ENCODE measurements around the gene CLEC16A. TPM values are rescaled to one million over a fixed set of nuclear protein-coding genes. Genes with fewer than 3 reads are reported as not detected.
A peak's percentile ranks its signal among the peaks of the same experiment; 100 is the strongest.
"Not testable (repeated sequence)": the region's sequence is repeated elsewhere in the genome, so short reads cannot be mapped to it uniquely, and the experiment has no call there.

CLEC16A gene
- total RNA-seq, 1 donor from 2014 or later = 20.9 TPM

DNA sequence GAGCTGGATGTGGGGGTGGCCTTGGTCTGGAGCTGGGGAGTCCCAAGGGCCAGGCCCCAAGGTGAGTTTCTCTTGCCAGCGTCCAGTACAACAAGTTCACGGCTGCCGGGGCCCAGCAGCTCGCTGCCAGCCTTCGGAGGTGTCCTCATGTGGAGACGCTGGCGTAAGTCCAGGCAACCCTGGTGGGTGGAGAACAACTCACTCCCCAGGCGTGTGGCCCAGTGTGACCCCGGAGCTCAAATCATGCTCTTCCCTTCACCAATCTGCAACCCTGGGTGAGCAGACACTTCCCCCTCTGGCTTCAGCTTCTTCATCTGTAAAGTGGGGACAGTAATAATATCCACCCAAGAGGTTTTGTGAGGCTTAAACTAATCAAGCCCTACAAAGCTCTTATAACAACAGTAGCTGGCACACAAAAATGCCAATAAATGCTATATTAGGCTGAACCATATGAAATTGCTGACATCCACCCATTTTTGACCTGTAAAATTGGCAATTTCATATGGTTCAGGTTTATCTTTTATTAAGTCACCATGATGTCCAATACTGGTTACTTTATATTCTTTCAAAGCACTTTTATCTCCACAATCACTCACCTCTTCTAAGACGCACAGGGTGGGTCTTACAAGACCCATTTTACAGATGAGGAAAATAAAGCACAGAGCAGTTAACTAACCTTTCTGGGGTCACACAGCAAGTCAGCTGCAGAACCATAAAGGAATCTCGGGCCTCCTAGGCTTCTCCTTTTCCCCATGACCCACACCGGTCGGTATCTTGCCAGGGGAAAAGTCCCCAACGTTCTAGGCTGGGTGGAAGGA, 21.8 kb upstream of the CLEC16A start:
- DNase-seq (peak; percentile 91), ATAC-seq (ENCODE audit: poor library complexity) (peak; percentile 61)
- intact Hi-C loops (cut with DNase I) = loop anchor here (2.0 to 5.0 kb wide), 2 partner anchors 180 to 405 kb away; partner anchors contain the start of gene NUBP1

DNA sequence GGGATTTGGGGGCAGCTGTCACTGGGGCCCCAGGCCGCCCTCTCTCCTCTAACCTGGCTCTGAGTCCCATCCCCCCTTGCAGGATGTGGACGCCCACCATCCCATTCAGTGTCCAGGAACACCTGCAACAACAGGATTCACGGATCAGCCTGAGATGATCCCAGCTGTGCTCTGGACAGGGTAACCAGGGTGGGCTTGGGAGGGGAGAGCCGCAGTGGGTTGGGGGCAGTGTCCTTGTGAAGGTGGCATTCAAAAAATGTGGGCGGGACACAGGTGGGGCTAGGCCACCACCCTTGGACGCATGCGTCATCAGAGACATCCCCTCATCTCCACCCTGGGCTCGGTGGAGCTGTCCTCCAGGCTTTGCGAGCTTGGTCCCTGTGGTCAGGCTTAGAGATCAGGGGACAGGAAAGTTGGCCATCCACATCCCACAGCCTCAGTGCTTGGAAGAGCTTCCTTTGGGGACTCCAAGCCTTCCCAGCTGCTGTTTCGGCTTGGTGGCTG, 21.2 kb upstream of the CLEC16A start:
- no peak for DNase-seq
- intact Hi-C loops (cut with DNase I) = loop anchor here (2.0 to 5.0 kb wide), 2 partner anchors 180 to 406 kb away; partner anchors contain the start of gene NUBP1
- no peak for ATAC-seq (ENCODE audit: poor library complexity)

DNA sequence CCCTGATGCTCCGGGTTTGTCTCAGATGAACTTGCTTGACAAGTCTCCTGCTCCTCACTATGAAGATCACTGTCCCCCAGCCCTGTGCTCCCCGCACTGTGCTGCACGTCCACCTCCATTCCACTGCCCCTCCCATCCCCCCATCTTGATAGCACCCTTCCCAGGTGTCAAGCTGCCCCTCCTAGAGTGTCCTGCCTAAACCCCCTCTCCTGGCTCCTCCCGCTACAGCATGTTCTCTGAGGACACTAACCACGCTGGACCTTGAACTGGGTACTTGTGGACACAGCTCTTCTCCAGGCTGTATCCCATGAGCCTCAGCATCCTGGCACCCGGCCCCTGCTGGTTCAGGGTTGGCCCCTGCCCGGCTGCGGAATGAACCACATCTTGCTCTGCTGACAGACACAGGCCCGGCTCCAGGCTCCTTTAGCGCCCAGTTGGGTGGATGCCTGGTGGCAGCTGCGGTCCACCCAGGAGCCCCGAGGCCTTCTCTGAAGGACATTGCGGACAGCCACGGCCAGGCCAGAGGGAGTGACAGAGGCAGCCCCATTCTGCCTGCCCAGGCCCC, 20.6 kb upstream of the CLEC16A start:
- ATAC-seq (ENCODE audit: poor library complexity) = peak; percentile 76
- DNase-seq = peak; percentile 91
- intact Hi-C loops (cut with DNase I) = loop anchor here (2.0 to 5.0 kb wide), 2 partner anchors 181 to 406 kb away; partner anchors contain the start of gene NUBP1

DNA sequence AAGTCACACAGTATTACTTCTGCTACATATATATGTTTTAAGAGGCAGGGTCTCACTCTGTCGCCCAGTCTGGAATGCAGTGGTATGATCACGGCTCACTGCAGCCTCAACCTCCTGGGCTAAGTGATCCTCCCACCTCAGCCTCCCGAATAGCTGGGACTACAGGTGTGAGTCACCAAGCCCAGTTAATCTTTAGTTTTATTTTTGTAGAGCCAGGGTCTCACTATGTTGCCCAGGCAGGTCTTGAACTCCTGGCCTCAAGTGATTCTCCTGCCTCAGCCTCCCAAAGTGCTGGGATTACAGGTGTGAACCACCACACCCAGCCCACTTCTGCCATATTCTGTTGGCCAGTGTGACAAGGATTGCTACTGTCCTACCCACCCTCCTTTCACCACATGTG, 19.1 kb upstream of the CLEC16A start:
- ATAC-seq (ENCODE audit: poor library complexity); DNase-seq; intact Hi-C loops (cut with DNase I): not testable (repeated sequence)

DNA sequence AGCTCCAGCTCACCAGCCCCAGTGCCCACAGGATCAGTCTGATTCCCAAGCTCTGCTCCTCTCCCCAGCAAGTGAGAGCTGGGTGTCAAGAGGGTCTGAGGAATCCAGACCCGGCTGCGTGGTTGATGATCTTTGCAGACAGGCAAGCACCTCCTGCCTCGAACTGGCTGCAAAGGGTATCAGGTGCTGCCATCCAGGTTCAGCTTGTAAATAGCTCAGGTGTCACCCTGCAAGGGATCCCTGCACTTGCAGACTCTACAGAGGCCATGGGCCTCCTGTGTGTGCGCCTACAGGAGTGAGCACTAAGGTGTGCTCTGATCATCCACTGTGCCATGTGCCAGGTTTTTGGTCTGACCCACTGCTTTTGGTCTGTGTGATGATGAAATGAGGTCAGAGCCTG, 18.3 kb upstream of the CLEC16A start:
- intact Hi-C loops (cut with DNase I) = no loop called here
- ATAC-seq (ENCODE audit: poor library complexity) (no peak), DNase-seq (no peak)

DNA sequence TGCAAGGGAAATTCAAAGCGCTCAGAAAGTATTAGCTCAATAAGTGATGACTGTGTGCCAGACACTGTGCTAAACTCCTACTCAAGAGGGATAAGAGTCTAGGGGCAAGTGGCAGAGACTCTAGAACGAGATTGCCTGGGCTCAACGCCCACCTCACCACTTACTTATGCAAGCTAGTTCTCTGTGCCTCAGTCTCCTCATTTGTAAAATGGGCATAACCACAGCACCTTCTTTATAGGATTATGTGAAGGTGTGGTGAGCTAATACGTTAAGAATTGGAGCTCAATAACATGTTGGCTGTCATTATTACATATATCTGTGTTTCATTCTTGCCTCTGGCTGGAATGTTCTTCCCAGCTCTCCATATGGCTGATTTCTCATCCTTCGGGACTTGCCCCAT, 17.5 kb upstream of the CLEC16A start:
- no peak for DNase-seq
- intact Hi-C loops (cut with DNase I) = no loop called here
- ATAC-seq (ENCODE audit: poor library complexity) = no peak

DNA sequence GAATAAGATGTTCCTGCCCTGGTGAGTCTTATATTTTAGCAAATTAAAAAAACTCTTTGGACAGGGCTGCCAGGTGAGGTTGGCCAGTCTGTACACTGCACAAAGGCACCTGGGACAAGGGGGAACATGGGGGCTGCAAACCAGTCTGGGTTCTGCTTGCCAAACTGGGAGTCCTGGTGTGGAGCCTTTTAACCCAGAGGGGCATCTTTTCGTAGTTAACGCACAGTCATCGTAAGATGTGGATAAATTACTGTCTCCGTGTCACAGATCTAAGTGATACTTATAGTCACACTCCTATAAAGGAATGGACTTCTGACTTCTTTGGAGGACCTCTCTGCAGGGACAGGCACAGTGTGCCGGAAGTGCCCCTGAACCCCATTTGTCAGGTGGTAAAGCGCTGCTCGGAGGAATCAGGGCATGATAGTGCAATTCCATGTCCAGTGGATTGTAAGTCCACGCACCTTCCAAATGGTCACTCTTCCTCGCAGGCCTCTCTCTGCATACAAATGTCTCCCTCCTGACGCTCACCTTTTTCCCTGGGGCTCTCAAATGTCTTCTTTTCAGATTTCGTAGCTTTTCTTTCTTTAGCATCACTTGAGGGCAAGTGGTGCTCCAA, 16.8 kb upstream of the CLEC16A start:
- no peak for DNase-seq
- intact Hi-C loops (cut with DNase I) = no loop called here
- no peak for ATAC-seq (ENCODE audit: poor library complexity)

DNA sequence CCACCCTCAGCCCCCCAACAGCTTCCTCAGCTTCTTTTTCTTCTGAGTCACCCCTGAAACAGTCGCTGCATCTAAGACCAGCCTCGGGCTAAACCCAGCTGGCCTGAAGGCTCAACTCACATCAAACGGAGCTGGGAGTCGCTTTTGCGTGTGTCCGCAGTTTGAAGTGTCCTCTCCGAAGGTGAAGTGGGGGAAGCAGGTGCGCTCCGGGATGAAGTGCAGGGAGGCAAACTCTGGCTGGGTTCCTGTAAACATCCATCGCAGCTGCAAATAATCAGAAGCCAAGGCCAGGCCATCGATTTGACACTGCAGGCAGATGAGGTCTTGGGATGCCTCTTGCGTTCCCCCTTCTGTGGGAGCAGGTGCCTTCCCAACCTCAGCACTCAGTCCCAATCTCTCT, 15.3 kb upstream of the CLEC16A start:
- DNase-seq; intact Hi-C loops (cut with DNase I): not testable (repeated sequence)

DNA sequence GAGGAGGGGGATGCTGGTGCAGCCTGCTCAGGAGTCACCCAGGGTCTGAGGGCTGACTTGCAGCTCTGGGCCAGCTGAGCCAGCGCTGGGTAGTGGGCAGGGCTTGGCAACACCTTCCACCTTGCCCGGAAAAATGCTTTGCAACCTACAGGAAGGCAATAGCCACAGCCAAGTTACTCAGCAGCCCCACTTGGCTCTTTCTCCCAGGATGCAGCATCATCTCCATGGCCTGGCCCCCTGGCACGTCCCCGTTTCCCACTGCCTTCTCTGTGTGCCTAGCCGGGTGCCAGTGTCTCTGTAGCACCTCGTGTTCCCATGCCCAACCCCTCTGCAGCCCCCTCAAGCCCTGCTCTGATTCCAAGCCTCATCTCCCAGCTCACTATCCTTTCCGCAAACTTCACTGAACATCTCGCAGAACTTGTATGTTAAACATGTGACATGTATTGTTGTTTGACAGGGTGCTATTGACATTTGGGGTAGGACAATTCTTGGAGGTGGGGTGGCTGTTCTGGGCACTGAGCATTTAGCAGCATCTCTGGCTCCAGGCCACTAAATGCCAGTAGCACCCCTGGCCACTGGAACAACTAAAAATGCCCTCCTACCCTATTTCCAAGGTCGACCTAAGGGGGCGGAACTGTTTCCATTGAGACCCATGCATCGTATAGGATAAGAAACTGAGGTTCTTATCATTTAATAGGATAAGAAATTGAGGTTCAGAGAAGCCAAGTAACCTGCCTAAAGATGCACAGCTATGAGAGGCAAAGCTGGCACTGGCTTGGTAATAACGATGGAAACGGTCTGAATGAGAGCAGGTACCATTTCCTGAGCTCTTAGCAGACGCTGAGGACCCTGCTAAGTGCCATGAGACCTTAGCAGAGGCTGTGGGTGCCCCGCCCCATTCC, 14.3 kb upstream of the CLEC16A start:
- peak; percentile 38 for ATAC-seq (ENCODE audit: poor library complexity)
- intact Hi-C loops (cut with DNase I) = no loop called here
- no peak for DNase-seq

More for the DNA sequence above, 15.3 kb upstream of the CLEC16A start:
- not testable (repeated sequence) for ATAC-seq (ENCODE audit: poor library complexity)

DNA sequence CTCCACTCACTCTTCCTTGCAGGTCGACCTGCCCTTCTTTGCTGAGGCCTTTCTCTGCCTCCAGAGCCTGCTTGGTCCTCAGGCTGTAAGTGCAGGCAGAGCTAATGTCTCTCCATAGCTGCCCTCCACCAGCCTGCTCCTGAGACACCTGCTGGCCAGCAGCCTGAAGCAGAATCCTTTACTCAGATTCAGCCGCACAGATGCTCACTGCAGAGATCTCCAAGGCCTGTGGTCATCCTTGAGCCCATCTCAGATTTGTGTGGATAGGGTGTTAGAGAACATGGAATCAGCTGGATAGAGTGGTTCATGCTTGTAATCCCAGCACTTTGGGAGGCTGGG, 13.6 kb upstream of the CLEC16A start:
- ATAC-seq (ENCODE audit: poor library complexity) (no peak), DNase-seq (no peak)
- intact Hi-C loops (cut with DNase I) = no loop called here

DNA sequence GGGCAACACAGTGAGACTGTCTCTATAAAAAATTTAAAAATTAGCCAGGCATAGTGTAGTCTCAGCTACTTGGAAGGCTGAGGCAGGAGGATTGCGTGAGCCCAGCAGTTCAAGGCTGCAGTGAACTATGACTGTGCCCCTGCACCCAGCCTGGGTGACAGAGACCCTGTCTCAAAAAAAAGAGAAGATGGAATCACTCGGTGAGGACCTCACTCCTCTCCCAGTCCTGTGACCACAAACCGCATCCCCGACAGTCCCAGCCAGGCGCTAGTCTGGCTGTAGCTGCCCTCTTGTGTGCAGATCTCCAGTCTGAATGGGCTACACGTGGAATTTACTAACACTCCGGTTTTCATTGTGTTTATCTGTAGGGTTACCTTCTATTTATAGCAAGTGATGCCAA, 13.2 kb upstream of the CLEC16A start:
- no peak for ATAC-seq (ENCODE audit: poor library complexity)
- DNase-seq = no peak
- intact Hi-C loops (cut with DNase I) = no loop called here

DNA sequence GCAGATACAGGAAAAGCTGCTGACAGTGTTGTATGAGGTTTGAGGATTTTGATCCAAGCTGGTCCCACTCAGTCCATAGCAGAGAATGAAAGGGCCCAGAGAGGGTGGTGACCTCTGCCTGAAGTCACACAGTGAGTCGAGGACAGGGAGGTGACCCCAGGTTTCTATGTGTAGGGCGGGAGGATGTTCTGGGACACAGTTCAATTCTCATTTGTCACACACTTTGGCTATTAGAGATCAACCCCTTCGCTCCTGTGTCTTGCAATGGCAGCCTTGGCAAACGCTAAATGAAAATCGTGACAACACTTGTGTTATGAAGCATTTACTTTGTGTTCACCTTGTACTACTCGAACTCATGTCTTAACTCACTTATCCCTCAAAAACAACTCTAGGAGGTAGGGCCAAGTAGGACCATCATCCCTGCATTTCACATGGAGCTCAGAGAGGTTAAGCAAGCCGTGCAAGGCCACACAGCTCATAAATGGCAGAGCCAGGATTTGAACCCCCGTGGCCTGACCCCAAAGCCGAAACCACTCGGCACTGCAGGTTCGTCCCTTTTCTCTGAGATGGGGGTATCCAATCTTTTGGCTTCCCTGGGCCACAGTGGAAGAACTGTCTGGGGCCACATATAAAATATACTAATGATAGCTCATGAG, 12.3 kb upstream of the CLEC16A start:
- no peak for ATAC-seq (ENCODE audit: poor library complexity)
- intact Hi-C loops (cut with DNase I) = no loop called here
- DNase-seq = no peak

DNA sequence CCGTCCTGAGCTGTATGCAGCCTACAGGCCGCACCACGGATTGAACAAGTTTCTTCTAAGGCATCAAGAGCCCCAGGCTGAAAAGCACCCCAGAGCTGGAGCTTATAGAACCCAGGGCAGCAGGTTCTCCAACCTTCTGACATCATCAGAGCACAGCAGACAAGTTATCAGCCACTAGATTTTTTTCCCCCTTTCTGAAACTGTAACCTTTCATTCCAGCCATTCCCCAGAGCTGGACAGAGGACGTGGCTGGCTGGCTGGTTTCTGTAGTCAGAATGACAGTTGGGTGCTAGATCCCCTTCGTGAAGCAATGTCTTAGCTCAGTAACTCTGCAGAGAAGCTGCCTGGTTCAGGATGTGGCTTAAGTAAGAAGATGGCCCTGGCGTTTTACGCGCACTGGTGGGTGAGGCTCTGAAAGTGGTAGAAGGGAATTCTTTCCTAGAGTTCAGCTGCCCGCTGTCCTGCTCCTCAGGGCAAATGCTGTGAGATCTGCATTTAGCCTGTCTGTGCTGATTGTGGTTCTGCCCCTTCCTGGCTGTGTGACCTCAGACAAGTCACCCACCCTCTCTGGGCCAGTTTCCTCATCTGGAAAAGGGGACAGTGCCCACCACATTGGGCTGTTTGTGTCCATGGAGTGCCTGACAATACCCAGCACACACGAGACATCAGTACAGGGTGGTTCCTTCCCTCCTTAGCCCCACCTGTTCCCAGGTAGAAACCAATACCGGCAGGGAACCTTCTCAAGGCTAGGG, 11.2 kb upstream of the CLEC16A start:
- ATAC-seq (ENCODE audit: poor library complexity) (no peak), DNase-seq (no peak)
- intact Hi-C loops (cut with DNase I) = no loop called here

DNA sequence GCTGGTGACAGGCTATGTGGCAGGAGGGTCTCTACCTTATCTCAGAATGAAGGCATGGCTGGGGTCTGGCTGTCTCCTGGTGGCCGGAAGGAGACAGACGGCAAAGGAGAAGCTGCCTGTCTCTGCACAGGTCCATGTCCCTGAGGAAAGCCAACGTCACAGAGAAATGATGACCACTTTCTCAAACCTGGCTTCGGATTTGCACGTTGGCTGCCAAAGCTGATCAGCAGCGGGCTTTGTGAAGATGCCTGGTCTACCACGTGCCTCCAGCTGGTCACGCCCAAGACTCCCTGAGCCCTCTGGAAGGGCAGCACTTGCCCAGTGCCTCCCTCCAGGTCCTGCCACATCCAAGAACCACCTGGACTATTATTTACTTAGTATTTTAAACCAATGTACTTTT, 10.5 kb upstream of the CLEC16A start:
- DNase-seq = no peak
- intact Hi-C loops (cut with DNase I) = no loop called here
- peak; percentile 12 for ATAC-seq (ENCODE audit: poor library complexity)

DNA sequence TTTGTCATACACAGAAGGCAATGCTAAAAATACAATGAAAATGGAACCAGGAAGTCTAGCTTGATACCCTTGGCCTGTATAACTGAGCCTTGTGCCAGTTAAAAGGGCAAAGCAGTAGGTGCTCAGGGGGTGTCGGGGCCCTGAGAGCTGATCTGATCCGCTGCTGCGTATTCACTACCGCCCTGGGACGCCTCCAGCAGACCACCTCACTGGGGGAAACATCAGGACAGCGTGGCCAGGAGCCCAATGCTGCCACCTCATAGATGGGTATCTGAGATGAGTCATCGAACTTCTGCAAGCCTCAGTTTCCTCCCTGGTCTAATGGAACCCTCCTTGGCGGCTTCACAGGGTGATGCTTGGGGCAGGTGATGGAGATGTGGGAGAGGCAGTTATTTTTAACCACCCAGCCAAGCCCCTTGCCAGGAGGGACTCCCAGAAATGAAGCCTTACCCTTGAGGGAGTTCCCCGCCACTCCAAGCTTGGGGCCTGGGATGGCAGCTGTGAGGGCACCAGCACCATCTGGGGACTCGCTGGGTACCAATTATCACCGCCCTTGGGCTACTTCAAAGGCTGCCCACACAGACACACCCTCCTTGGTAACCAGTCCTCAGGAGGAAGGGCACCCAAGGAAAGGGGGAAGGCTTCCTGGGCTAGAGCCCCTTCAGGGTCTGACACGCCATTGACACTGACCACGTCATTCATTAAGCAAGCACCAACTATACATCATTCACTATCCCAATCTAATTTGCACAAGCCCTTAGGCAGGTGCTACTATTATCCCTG, 9.8 kb upstream of the CLEC16A start:
- DNase-seq (no peak), ATAC-seq (ENCODE audit: poor library complexity) (no peak)
- intact Hi-C loops (cut with DNase I) = no loop called here

DNA sequence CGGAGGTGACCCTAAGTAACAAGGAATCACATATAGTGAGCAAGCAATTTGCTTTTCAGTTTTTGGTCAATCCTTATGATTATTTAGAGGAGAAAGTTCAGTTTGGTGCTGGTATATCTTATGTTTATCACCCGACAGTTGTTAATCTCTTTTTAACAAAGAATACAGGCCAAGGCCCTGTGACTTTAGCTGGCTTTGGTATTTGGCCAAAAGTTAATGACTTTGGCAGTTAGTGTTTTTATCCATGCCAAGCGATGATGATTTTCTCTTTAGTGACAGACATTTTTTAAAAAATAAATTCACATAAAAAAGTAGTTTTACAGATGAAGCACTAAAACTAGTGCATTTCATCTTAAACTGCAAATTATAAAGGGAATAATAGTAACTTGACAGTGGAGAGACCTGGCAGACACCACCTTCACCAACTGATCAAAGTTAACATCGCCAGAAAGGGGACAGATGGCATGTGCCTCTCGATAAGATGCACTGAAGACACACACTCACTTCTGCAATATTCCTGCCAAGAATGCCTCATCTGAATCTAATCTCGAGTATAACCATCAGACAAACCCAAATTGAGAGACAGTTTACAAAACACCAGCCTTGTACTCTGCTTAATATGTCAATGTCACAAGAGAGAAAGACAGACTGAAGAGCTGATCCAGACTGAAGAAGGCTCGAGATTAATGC, 9.0 kb upstream of the CLEC16A start:
- no peak for ATAC-seq (ENCODE audit: poor library complexity)
- no peak for DNase-seq
- intact Hi-C loops (cut with DNase I) = no loop called here

All from Right ventricle myocardium superior (tissue), 1 donor.